Fibroblast of villous mesenchyme (primary cell): Measurements from ENCODE around the gene ZNF746. TPM values are rescaled to one million over a fixed set of nuclear protein-coding genes. Genes with fewer than 3 reads are reported as not detected.

ENCODE experiments used
- DNase-seq: peaks from one replicate; pipeline ENCODE4 v3.0.0-alpha.2; 2010; ENCODE audit warnings: low read depth
- H3K4me3 ChIP-seq: 2 replicates; pipeline ENCODE4 v1.5.1; 2011; ENCODE audit warnings: low read depth, mild to moderate bottlenecking, low read length
- CTCF ChIP-seq: IDR thresholded peaks from 2 replicates; pipeline ENCODE4 v1.5.1; 2012; ENCODE audit warnings: low read depth, mild to moderate bottlenecking, low read length; ENCODE audit not compliant: insufficient read depth
- total RNA-seq: library from RNA; depleted of rRNA; stranded (reverse); fragments of >200 nt; gene quantifications from 2 replicates; pipeline ENCODE4 v1.2.3, GENCODE V29; 2012

Gene ZNF746
- total RNA-seq, 1 donor = 24.2 TPM

DNA sequence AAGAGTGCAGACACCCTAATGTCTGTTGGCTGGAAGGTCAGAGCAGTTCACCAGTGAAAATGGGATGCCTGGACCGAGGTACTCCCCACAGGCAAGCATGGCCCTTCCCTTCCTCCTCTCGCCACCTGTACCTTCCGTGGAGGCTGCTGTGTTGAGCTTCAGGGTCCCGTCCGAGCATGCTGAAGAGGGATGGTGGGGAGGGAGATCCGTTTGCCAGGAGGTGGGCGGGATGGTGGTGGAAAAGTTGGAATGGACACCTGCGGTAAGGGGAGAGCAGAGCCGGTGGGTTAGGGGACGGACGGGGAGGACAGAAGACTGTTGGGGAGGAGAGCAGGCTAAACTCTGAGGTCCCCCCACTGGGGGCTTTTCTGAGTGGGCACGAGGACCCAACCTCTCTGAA lies 20.8 kb downstream of the ZNF746 start:
- no peak for TF ChIP-seq CTCF
- DNase-seq = no peak
- no peak overlapping the region for H3K4me3 ChIP-seq

- no peak for TF ChIP-seq CTCF
- DNase-seq = no peak
- no peak overlapping the region for H3K4me3 ChIP-seq
Observed at GRCh38 chr7:149475121-149476045, 22.2 kb downstream of the ZNF746 start.

DNA sequence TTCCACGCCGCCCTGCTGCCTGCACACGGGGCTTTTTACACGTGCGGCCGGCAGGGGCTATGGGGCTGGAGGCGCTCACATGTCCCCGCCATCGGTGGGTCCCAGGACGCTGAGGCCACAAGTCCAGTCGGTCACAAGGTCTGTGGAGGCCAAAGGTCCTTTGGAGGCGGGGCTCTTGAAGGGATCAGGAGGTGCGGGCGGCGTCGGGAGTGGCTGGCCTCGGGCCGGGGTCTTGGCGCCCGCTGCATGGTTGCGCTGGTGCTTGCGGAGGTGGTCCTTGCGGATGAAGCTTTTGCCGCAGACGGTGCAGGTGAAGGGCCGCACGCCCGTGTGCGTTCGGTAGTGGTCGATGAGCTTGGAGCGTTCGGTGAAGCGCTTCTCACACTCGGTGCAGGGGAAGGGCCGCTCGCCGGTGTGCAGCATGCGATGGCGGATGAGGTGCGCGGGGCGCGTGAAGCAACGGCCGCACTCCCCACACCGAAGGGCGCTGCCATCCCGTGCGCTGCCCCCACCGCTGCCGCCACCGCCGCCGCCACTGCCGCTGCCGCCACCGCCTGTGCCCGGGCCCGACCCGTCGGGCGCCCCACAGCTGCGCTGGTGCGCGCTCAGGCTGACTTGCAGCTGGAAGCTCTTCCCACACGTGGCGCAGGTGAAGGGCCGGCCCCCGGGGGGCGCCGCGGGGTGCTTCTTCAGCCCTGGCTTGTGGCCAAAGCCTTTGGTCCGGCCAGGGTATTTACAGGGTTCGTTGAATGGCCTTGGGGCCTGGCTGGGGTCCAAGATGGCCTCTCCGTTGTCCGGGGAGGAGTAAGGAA lies 23.1 kb downstream of the ZNF746 start:
- TF ChIP-seq CTCF = no peak
- no peak overlapping the region for H3K4me3 ChIP-seq
- DNase-seq = no peak

DNA sequence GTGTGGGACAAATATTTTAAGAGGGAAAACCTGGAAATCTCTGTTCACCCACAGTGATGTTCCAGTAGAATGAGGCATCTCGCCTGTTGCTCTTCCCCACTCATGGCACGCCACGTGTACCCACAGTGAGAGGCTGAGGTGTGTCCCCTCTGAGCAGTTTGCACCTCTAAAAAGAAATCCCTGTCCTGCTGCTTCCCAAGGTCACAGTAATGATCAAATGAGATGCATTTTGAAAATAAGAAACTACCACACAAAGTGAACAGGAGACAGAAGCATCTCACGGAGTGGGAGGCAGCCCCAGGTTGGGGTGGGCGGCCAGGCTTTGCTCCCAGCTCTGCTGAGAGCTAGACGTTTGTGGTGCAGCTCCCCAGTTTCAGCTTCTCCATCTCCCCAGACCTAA lies 24.4 kb downstream of the ZNF746 start:
- no peak for TF ChIP-seq CTCF
- no peak for DNase-seq
- no peak overlapping the region for H3K4me3 ChIP-seq

- TF ChIP-seq CTCF = no peak
- DNase-seq = no peak
- H3K4me3 ChIP-seq = no peak overlapping the region
Observed at GRCh38 chr7:149471289-149471953, 26.2 kb downstream of the ZNF746 start.

DNA sequence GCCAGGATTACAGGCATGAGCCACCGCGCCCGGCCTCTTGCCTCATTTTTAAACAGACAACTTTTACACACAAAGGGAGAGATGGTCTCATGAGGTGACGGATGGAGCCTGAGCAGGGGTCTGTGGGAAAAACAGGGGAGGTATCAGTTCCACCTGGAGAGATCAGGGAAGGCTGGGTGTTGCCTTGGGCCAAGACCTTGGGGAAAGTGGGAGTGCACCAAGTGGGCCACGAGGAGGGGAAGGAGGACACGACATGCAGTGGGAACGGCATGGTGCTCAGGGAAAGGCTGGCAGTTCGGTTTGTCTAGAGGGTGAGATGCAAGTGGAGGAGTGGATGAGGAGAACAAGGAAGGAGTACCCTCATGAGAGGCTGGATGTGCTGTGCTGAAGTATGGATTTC lies 27.8 kb downstream of the ZNF746 start:
- DNase-seq = no peak
- no peak for TF ChIP-seq CTCF
- H3K4me3 ChIP-seq = no peak overlapping the region
